Suprapubic skin (tissue), 4 donors: ENCODE results near the gene CELF4. TPM values are rescaled to one million over a fixed set of nuclear protein-coding genes. Genes with fewer than 3 reads are reported as not detected.

ENCODE experiments used
- DNase-seq, 2 donors: peaks; one replicate each; pipeline ENCODE4 v3.0.0-alpha.2; 2019; ENCODE audit warnings: low spot score in 2 of 2
- H3K27ac ChIP-seq: fragments of 200-600 bp; sonication (generic); one replicate; pipeline ENCODE4 v1.5.1; 2019
- H3K27me3 ChIP-seq: fragments of 200-600 bp; sonication (generic); one replicate; pipeline ENCODE4 v1.5.1; 2019
- H3K36me3 ChIP-seq: fragments of 200-600 bp; sonication (generic); one replicate; pipeline ENCODE4 v1.5.1; 2019
- H3K4me1 ChIP-seq: fragments of 200-600 bp; sonication (generic); one replicate; pipeline ENCODE4 v1.5.1; 2019
- H3K4me3 ChIP-seq: fragments of 200-600 bp; sonication (generic); one replicate; pipeline ENCODE4 v1.5.1; 2019; ENCODE audit warnings: mild to moderate bottlenecking
- H3K9me3 ChIP-seq: fragments of 200-600 bp; sonication (generic); one replicate; pipeline ENCODE4 v1.5.1; 2019
- CTCF ChIP-seq, 2 donors: fragments of 200-600 bp in 1 of 2; fragments of 450-650 bp in 1 of 2; sonication (generic) in 1 of 2; IDR thresholded peaks; one replicate each; pipeline ENCODE4 v1.5.1; 2016 to 2019; ENCODE audit warnings: antibody characterized with exemption in 2 of 2, mild to moderate bottlenecking in 1 of 2, moderate library complexity in 1 of 2
- EP300 ChIP-seq: sonication (generic); formaldehyde crosslinking; IDR thresholded peaks from one replicate; pipeline ENCODE4 v1.6.1; 2017; ENCODE audit warnings: antibody characterized with exemption
- POLR2A ChIP-seq, 2 donors: fragments of 450-650 bp; IDR thresholded peaks; one replicate each; pipeline ENCODE4 v1.6.1; 2017; ENCODE audit warnings: antibody characterized with exemption in 2 of 2, mild to moderate bottlenecking in 2 of 2, moderate library complexity in 2 of 2
- POLR2AphosphoS5 ChIP-seq, 3 donors: sonication (generic); formaldehyde crosslinking; IDR thresholded peaks; one replicate each; pipeline ENCODE4 v1.6.1; 2017; ENCODE audit warnings: antibody characterized with exemption in 3 of 3
- WGBS: methylation state at CpG from one replicate; pipeline ENCODE4 v1.1.5; 2018; 5-methylcytosine and 5-hydroxymethylcytosine counted together
- total RNA-seq, 4 donors: library from RNA; depleted of rRNA; stranded (reverse); fragments of >200 nt; gene quantifications; one replicate each; pipeline ENCODE4 v1.1.0, GENCODE V29; 2016

Gene CELF4
- total RNA-seq, 4 donors from 2014 or later: not detected

- Histone ChIP-seq H3K27me3 (peaks cover 34% of the 10 kb centered on the region), H3K4me3 (no peak overlapping the region), H3K9me3 (no peaks in the 10 kb centered on the region), H3K36me3 (no peaks in the 10 kb centered on the region), H3K4me1 (no peaks in the 10 kb centered on the region), H3K27ac (no peak overlapping the region)
- WGBS: 18% methylated on average over 1 of the region's 1 CpG
- no peak for TF ChIP-seq POLR2AphosphoS5 (IDR thresholded peaks at IDR 0.05)
- no peak for TF ChIP-seq CTCF (IDR thresholded peaks at IDR 0.05)
- no peak for TF ChIP-seq EP300
- TF ChIP-seq POLR2A (IDR thresholded peaks at IDR 0.05): no peak
- no peak for DNase-seq
These were observed 278.0 kb downstream of the CELF4 start for GRCh38 chr18:37287601-37288000.

GRCh38 chr18:37286801-37287200 is 278.8 kb downstream of the CELF4 start:
- Histone ChIP-seq H3K9me3 (no peaks in the 10 kb centered on the region), H3K36me3 (no peaks in the 10 kb centered on the region), H3K4me3 (no peak overlapping the region), H3K27me3 (peaks cover 38% of the 10 kb centered on the region), H3K4me1 (no peaks in the 10 kb centered on the region), H3K27ac (no peak overlapping the region)
- DNase-seq: no peak
- WGBS: 78% methylated on average over 4 of the region's 9 CpGs
- no peak for TF ChIP-seq EP300
- TF ChIP-seq POLR2A (IDR thresholded peaks at IDR 0.05): no peak
- TF ChIP-seq CTCF (IDR thresholded peaks at IDR 0.05): no peak
- no peak for TF ChIP-seq POLR2AphosphoS5 (IDR thresholded peaks at IDR 0.05)

GRCh38 chr18:37285825-37286224 is 279.8 kb downstream of the CELF4 start:
- Histone ChIP-seq H3K4me1 (no peaks in the 10 kb centered on the region), H3K4me3 (no peak overlapping the region), H3K36me3 (no peaks in the 10 kb centered on the region), H3K9me3 (no peaks in the 10 kb centered on the region), H3K27me3 (peaks cover 48% of the 10 kb centered on the region), H3K27ac (no peak overlapping the region)
- DNase-seq: no peak
- no peak for TF ChIP-seq POLR2AphosphoS5 (IDR thresholded peaks at IDR 0.05)
- TF ChIP-seq EP300: no peak
- TF ChIP-seq POLR2A (IDR thresholded peaks at IDR 0.05): no peak
- TF ChIP-seq CTCF (IDR thresholded peaks at IDR 0.05): no peak
- 35% methylated on average over 12 of the region's 12 CpGs for WGBS

GRCh38 chr18:37284260-37284659 is 281.3 kb downstream of the CELF4 start:
- no peak for DNase-seq

GRCh38 chr18:37282386-37283037 is 283.1 kb downstream of the CELF4 start:
- 24% methylated on average over 3 of the region's 5 CpGs for WGBS
- H3K4me1 ChIP-seq: no peaks in the 10 kb centered on the region
- no peak overlapping the region for H3K4me3 ChIP-seq
- no peaks in the 10 kb centered on the region for H3K9me3 ChIP-seq
- H3K27ac ChIP-seq: no peak overlapping the region
- H3K27me3 ChIP-seq: peaks cover 76% of the 10 kb centered on the region
- no peak for TF ChIP-seq POLR2AphosphoS5 (IDR thresholded peaks at IDR 0.05)
- TF ChIP-seq CTCF (IDR thresholded peaks at IDR 0.05): no peak
- TF ChIP-seq POLR2A (IDR thresholded peaks at IDR 0.05): no peak
- TF ChIP-seq EP300: no peak
- H3K36me3 ChIP-seq: no peaks in the 10 kb centered on the region
- no peak for DNase-seq

More at GRCh38 chr18:37284260-37284659, 281.3 kb downstream of the CELF4 start:
- no peaks in the 10 kb centered on the region for H3K9me3 ChIP-seq
- no peaks in the 10 kb centered on the region for H3K36me3 ChIP-seq
- 91% methylated on average over 7 of the region's 7 CpGs for WGBS
- no peaks in the 10 kb centered on the region for H3K4me1 ChIP-seq
- peaks cover 64% of the 10 kb centered on the region for H3K27me3 ChIP-seq
- H3K27ac ChIP-seq: no peak overlapping the region
- H3K4me3 ChIP-seq: no peak overlapping the region
- TF ChIP-seq POLR2AphosphoS5 (IDR thresholded peaks at IDR 0.05): no peak
- TF ChIP-seq CTCF (IDR thresholded peaks at IDR 0.05): no peak
- no peak for TF ChIP-seq POLR2A (IDR thresholded peaks at IDR 0.05)
- no peak for TF ChIP-seq EP300
